Endothelial cell of umbilical vein (primary cell): ENCODE measurements around the gene ITIH3. TPM values are rescaled to one million over a fixed set of nuclear protein-coding genes. Genes with fewer than 3 reads are reported as not detected.

ENCODE experiments used
- BruUV-seq: library from RNA; stranded (reverse); fragments of 400-500 nt; replicated peaks from 2 replicates; lab custom pipeline; 2021; lab: Mats Ljungman, UMichigan
- CTCF ChIA-PET: fragments of 300-600, 350-600 bp; sonication (Branson Sonifier 250); formaldehyde crosslinking; loops from one replicate; lab custom pipeline; 2021; ENCODE audit warnings: antibody characterized with exemption, inconsistent platforms; lab: Charles Lee
- POLR2A ChIA-PET: fragments of 300-600, 350-600 bp; sonication (Branson Sonifier 250); formaldehyde crosslinking; loops from one replicate; lab custom pipeline; 2021; ENCODE audit warnings: antibody characterized with exemption, inconsistent platforms; lab: Charles Lee
- DNase-seq: peaks from one replicate; pipeline ENCODE4 v3.0.0-alpha.2; 2011; ENCODE audit warnings: low read depth, low spot score
- FAIRE-seq: peaks from 2 replicates; lab custom pipeline; 2011; peaks lifted over from hg19 to GRCh38; lab: Jason Lieb, UNC
- H2AFZ ChIP-seq: 2 replicates; pipeline ENCODE4 v1.6.0; 2012; ENCODE audit warnings: low read depth, low read length, control low read depth, inconsistent platforms
- H3K27ac ChIP-seq: 2 replicates; pipeline ENCODE4 v1.5.1; 2011; ENCODE audit warnings: low read depth, mild to moderate bottlenecking, control low read depth, low read length, moderate library complexity; ENCODE audit not compliant: insufficient read depth
- H3K27me3 ChIP-seq, 2 experiments: 2 replicates each; pipeline versions ENCODE4 v1.6.0 to v1.6.1; 2011; ENCODE audit warnings: low read length in 2 of 2, mixed read lengths in 1 of 2; ENCODE audit not compliant: control insufficient read depth in 2 of 2, insufficient read depth in 2 of 2
- H3K36me3 ChIP-seq, 2 experiments: 2 replicates in 1 of 2; 3 replicates in 1 of 2; pipeline ENCODE4 v1.5.1; 2011; ENCODE audit warnings: low read length in 2 of 2, mild to moderate bottlenecking in 1 of 2, moderate library complexity in 1 of 2; ENCODE audit not compliant: control insufficient read depth in 2 of 2, insufficient read depth in 2 of 2; ENCODE audit errors: extremely low read depth in 1 of 2
- H3K4me1 ChIP-seq: 3 replicates; pipeline ENCODE4 v1.5.1; 2011; ENCODE audit warnings: mild to moderate bottlenecking, low read length; ENCODE audit not compliant: control insufficient read depth, insufficient read depth; ENCODE audit errors: extremely low read depth
- H3K4me2 ChIP-seq: 2 replicates; pipeline ENCODE4 v1.6.1; 2011; ENCODE audit warnings: low read length, control low read depth, mixed read lengths; ENCODE audit not compliant: insufficient read depth
- H3K4me3 ChIP-seq, 3 experiments: fragments of 200-600 bp in 1 of 3; sonication (generic), shearing (Covaris generic) in 1 of 3; replicated peaks in 1 of 3; 2 replicates each; pipeline ENCODE4 v1.5.1; 2011 to 2016; ENCODE audit warnings: control low read depth in 3 of 3, low read length in 3 of 3, mild to moderate bottlenecking in 2 of 3, inconsistent platforms in 1 of 3, low read depth in 1 of 3, moderate library complexity in 1 of 3; ENCODE audit not compliant: insufficient read depth in 1 of 3
- H3K79me2 ChIP-seq: 2 replicates; pipeline ENCODE4 v1.6.0; 2012; ENCODE audit warnings: low read length, inconsistent platforms; ENCODE audit not compliant: control insufficient read depth, insufficient read depth
- H3K9ac ChIP-seq: replicated peaks from 2 replicates; pipeline ENCODE3; 2011; ENCODE audit warnings: low read length, control low read depth; ENCODE audit not compliant: insufficient read depth; ENCODE audit errors: extremely low read depth
- H3K9me1 ChIP-seq: replicated peaks from 3 replicates; pipeline ENCODE4 v1.6.0; 2011; ENCODE audit warnings: mild to moderate bottlenecking, low read length; ENCODE audit not compliant: control insufficient read depth, insufficient read depth; ENCODE audit errors: extremely low read depth
- H3K9me3 ChIP-seq: replicated peaks from 2 replicates; pipeline ENCODE4 v1.5.1; 2012; ENCODE audit warnings: low read length, inconsistent platforms; ENCODE audit not compliant: control insufficient read depth, insufficient read depth
- H4K20me1 ChIP-seq: replicated peaks from 2 replicates; pipeline ENCODE3; 2011; ENCODE audit warnings: mild to moderate bottlenecking, low read length; ENCODE audit not compliant: control insufficient read depth, insufficient read depth; ENCODE audit errors: extremely low read depth
- EZH2 ChIP-seq: IDR thresholded peaks from 2 replicates; pipeline ENCODE4 v1.6.1; 2012; ENCODE audit warnings: borderline replicate concordance, low read depth, mild to moderate bottlenecking, moderate library complexity, low read length, inconsistent platforms; ENCODE audit not compliant: severe bottlenecking
- FOS ChIP-seq: IDR thresholded peaks from 2 replicates; pipeline ENCODE4 v1.6.1; 2011; ENCODE audit warnings: mild to moderate bottlenecking, low read length, moderate library complexity, borderline replicate concordance; ENCODE audit not compliant: insufficient read depth
- GATA2 ChIP-seq: IDR thresholded peaks from 2 replicates; pipeline ENCODE4 v1.7.0; 2011; ENCODE audit warnings: low read depth, mild to moderate bottlenecking, moderate library complexity, mixed read lengths, low read length; ENCODE audit not compliant: insufficient read length, insufficient read depth
- JUN ChIP-seq: IDR thresholded peaks from 2 replicates; pipeline ENCODE4 v1.6.1; 2011; ENCODE audit warnings: borderline replicate concordance, low read depth; ENCODE audit not compliant: insufficient read length, insufficient read depth
- MYC ChIP-seq: IDR thresholded peaks from one replicate; pipeline ENCODE4 v1.6.1; 2011; ENCODE audit warnings: mild to moderate bottlenecking, low read depth, low read length
- POLR2A ChIP-seq: IDR thresholded peaks from 2 replicates; pipeline ENCODE4 v1.6.1; 2012; ENCODE audit warnings: low read depth, mild to moderate bottlenecking, control low read depth, low read length
- POLR2AphosphoS5 ChIP-seq: IDR thresholded peaks from 2 replicates; pipeline ENCODE4 v1.6.1; 2012; ENCODE audit warnings: low read depth, mild to moderate bottlenecking, control low read depth, low read length, moderate library complexity; ENCODE audit not compliant: insufficient read depth
- dilution Hi-C: fragments of 300-500 bp; cut with MboI; formaldehyde crosslinking; loops from one replicate; pipeline ENCODE4 v1.15.0; 2019; ENCODE audit warnings: low sequenced_read_pairs; ENCODE audit not compliant: extremely low pct_ligation_motif_present
- intact Hi-C: fragments of 100-400 bp; cut with micrococcal nuclease; formaldehyde crosslinking; loops from one replicate; pipeline ENCODE4 v1.10.0; 2022
- polyA plus RNA-seq, 4 experiments: library from polyadenylated mRNA; depleted of rRNA in 3 of 4; stranded (reverse) in 3 of 4; unstranded in 1 of 4; fragments of >200 nt; gene quantifications; 2 replicates each; pipeline versions ENCODE4 v1.2.1 to v1.2.3, GENCODE V29; 2011 to 2012; ENCODE audit warnings: missing spikeins in 1 of 4
- total RNA-seq: library from RNA; stranded (reverse); gene quantifications from 2 replicates; pipeline ENCODE4 v1.2.3, GENCODE V29; 2021
- TF ChIP-seq, protein P1 (sequence below), 2 donors: IDR thresholded peaks; 1 replicate in 1 of 2; 2 replicates in 1 of 2; pipeline ENCODE4 v1.5.1; 2011; ENCODE audit warnings: low read length in 2 of 2, mild to moderate bottlenecking in 2 of 2, moderate library complexity in 2 of 2, control low read depth in 1 of 2, inconsistent platforms in 1 of 2, low read depth in 1 of 2; ENCODE audit not compliant: insufficient read depth in 1 of 2; ENCODE audit errors: extremely low read depth in 1 of 2
- TF ChIP-seq, protein P2 (sequence below): IDR thresholded peaks from 2 replicates; pipeline ENCODE4 v1.6.1; 2011; ENCODE audit not compliant: insufficient read depth, insufficient read length

Gene ITIH3
- total and polyA plus RNA-seq, 2 donors (not counting 3 experiments of a cell fraction or from before 2014, with no cell fraction given): not detected

GRCh38 chr3:52773361-52774065, 21.1 kb upstream of the ITIH3 start:
- dilution Hi-C loops (no loop called here), intact Hi-C loops (no loop called here)
- Histone ChIP-seq H3K9me3 (no peaks in the 10 kb centered on the region), H3K27ac (no peak overlapping the region), H3K27me3 (no peaks in the 10 kb centered on the region), H4K20me1 (no peaks in the 10 kb centered on the region), H2AFZ (no peak overlapping the region), H3K9ac (no peak overlapping the region), H3K9me1 (no peaks in the 10 kb centered on the region), H3K4me2 (no peak overlapping the region), H3K36me3 (no peaks in the 10 kb centered on the region), H3K79me2 (peaks cover 12% of the 10 kb centered on the region), H3K4me1 (peaks cover 12% of the 10 kb centered on the region), H3K4me3 (no peak overlapping the region)
- no peak for DNase-seq
- BruUV-seq: no TSS peak
- ChIA-PET POLR2A (no interaction called here), CTCF (interaction anchor here (1.3 kb wide), 1 partner anchor 13 kb away, joined by 3 read pairs; no protein-coding TSS in a partner anchor)
- TF ChIP-seq POLR2A (no peak), FOS (no peak), JUN (no peak), EZH2 (no peak), GATA2 (no peak), POLR2AphosphoS5 (no peak), MYC (no peak)
- TF ChIP-seq, protein P1, sequence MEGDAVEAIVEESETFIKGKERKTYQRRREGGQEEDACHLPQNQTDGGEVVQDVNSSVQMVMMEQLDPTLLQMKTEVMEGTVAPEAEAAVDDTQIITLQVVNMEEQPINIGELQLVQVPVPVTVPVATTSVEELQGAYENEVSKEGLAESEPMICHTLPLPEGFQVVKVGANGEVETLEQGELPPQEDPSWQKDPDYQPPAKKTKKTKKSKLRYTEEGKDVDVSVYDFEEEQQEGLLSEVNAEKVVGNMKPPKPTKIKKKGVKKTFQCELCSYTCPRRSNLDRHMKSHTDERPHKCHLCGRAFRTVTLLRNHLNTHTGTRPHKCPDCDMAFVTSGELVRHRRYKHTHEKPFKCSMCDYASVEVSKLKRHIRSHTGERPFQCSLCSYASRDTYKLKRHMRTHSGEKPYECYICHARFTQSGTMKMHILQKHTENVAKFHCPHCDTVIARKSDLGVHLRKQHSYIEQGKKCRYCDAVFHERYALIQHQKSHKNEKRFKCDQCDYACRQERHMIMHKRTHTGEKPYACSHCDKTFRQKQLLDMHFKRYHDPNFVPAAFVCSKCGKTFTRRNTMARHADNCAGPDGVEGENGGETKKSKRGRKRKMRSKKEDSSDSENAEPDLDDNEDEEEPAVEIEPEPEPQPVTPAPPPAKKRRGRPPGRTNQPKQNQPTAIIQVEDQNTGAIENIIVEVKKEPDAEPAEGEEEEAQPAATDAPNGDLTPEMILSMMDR (IDR thresholded peaks at IDR 0.05; ENCODE audit: extremely low read depth in 1 of 2, insufficient read depth in 1 of 2, low read depth in 1 of 2, low read length in 2 of 2): no peak
- TF ChIP-seq, protein P2, sequence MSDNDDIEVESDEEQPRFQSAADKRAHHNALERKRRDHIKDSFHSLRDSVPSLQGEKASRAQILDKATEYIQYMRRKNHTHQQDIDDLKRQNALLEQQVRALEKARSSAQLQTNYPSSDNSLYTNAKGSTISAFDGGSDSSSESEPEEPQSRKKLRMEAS: no peak
- no peak for FAIRE-seq
